Measurements from ENCODE around the gene PROSER2. TPM values are rescaled to one million over a fixed set of nuclear protein-coding genes. Genes with fewer than 3 reads are reported as not detected.
"Not testable (repeated sequence)": the region's sequence is repeated elsewhere in the genome, so short reads cannot be mapped to it uniquely, and the experiment has no call there.

Gene PROSER2
- total and polyA plus RNA-seq, 2 experiments from 2014 or later = 0.65 to 1.2 TPM

GRCh38 chr10:11851910-11852309 lies 28.8 kb downstream of the PROSER2 start:
- H3K9me2 ChIP-seq (ENCODE audit: insufficient read depth) = no peaks in the 10 kb centered on the region
- H3F3A ChIP-seq (ENCODE audit: insufficient read depth) = no peaks in the 10 kb centered on the region
- no peaks in the 10 kb centered on the region for H3K27me3 ChIP-seq (replicated peaks; ENCODE audit: insufficient read depth)
- H3K36me3 ChIP-seq (ENCODE audit: low read depth) = no peaks in the 10 kb centered on the region
- H3K27ac ChIP-seq = no peak overlapping the region
- H3K4me2 ChIP-seq (ENCODE audit: unreplicated experiment) = no peak overlapping the region
- H2AFZ ChIP-seq = no peak overlapping the region
- H3K4me1 ChIP-seq (ENCODE audit: insufficient read depth) = no peaks in the 10 kb centered on the region
- no peak overlapping the region for H3K9ac ChIP-seq
- no peak overlapping the region for H3K4me3 ChIP-seq
- H3K79me2 ChIP-seq (ENCODE audit: insufficient read depth) = no peaks in the 10 kb centered on the region
- WGBS, 2 experiments (ENCODE audit: low coverage in 1 of 2, low lambda C conversion rate in 2 of 2, missing lambda C conversion rate in 2 of 2) = 83 to 84% methylated on average over 13 of the region's 13 CpGs
- in situ Hi-C loops (cut with MboI) = no loop called here
- no peaks in the 10 kb centered on the region for H4K20me1 ChIP-seq (ENCODE audit: insufficient read depth)
- no peak for DNase-seq
- TF ChIP-seq EZH2phosphoT487 (IDR thresholded peaks at IDR 0.05; ENCODE audit: insufficient read depth, low read depth) (no peak), EZH2 (IDR thresholded peaks at IDR 0.05; ENCODE audit: insufficient read depth, poor library complexity, severe bottlenecking) (no peak)
- H3K9me3 ChIP-seq (ENCODE audit: low read depth) = no peaks in the 10 kb centered on the region

GRCh38 chr10:11852637-11853036 lies 29.5 kb downstream of the PROSER2 start:
- H3F3A ChIP-seq (ENCODE audit: insufficient read depth); H2AFZ ChIP-seq; H3K9me2 ChIP-seq (ENCODE audit: insufficient read depth); H3K9ac ChIP-seq; H3K4me1 ChIP-seq (ENCODE audit: insufficient read depth); H3K9me3 ChIP-seq (ENCODE audit: low read depth); H3K4me3 ChIP-seq; H3K36me3 ChIP-seq (ENCODE audit: low read depth); H3K27ac ChIP-seq; H4K20me1 ChIP-seq (ENCODE audit: insufficient read depth); in situ Hi-C loops (cut with MboI); H3K27me3 ChIP-seq (replicated peaks; ENCODE audit: insufficient read depth); H3K79me2 ChIP-seq (ENCODE audit: insufficient read depth); H3K4me2 ChIP-seq (ENCODE audit: unreplicated experiment); DNase-seq: not testable (repeated sequence)
- WGBS, 2 experiments (ENCODE audit: low coverage in 1 of 2, low lambda C conversion rate in 2 of 2, missing lambda C conversion rate in 2 of 2) = 82 to 88% methylated on average over 13 of the region's 13 CpGs

- Histone ChIP-seq H3K4me2 (ENCODE audit: unreplicated experiment) (no peak overlapping the region), H3K9ac (no peak overlapping the region), H3K27me3 (replicated peaks; ENCODE audit: insufficient read depth) (no peaks in the 10 kb centered on the region), H3K36me3 (ENCODE audit: low read depth) (no peaks in the 10 kb centered on the region), H3K79me2 (ENCODE audit: insufficient read depth) (no peaks in the 10 kb centered on the region), H3F3A (ENCODE audit: insufficient read depth) (no peaks in the 10 kb centered on the region), H3K27ac (no peak overlapping the region), H3K9me3 (ENCODE audit: low read depth) (no peaks in the 10 kb centered on the region), H3K4me1 (ENCODE audit: insufficient read depth) (no peaks in the 10 kb centered on the region), H2AFZ (no peak overlapping the region), H4K20me1 (ENCODE audit: insufficient read depth) (no peaks in the 10 kb centered on the region), H3K9me2 (ENCODE audit: insufficient read depth) (no peaks in the 10 kb centered on the region), H3K4me3 (no peak overlapping the region)
- in situ Hi-C loops (cut with MboI) = no loop called here
- 92 to 95% methylated on average over 10 to 11 of the region's 11 CpGs for WGBS, 2 experiments (ENCODE audit: low coverage in 1 of 2, low lambda C conversion rate in 2 of 2, missing lambda C conversion rate in 2 of 2)
- no peak for DNase-seq
- TF ChIP-seq EZH2phosphoT487 (IDR thresholded peaks at IDR 0.05; ENCODE audit: insufficient read depth, low read depth) = no peak
- no peak for TF ChIP-seq EZH2 (IDR thresholded peaks at IDR 0.05; ENCODE audit: insufficient read depth, poor library complexity, severe bottlenecking)
Observed at GRCh38 chr10:11853468-11853867, 30.3 kb downstream of the PROSER2 start.

GRCh38 chr10:11854301-11854700 lies 31.1 kb downstream of the PROSER2 start:
- no peaks in the 10 kb centered on the region for H4K20me1 ChIP-seq (ENCODE audit: insufficient read depth)
- no peak overlapping the region for H3K9ac ChIP-seq
- no peak overlapping the region for H3K27ac ChIP-seq
- in situ Hi-C loops (cut with MboI) = no loop called here
- no peaks in the 10 kb centered on the region for H3F3A ChIP-seq (ENCODE audit: insufficient read depth)
- H3K4me2 ChIP-seq (ENCODE audit: unreplicated experiment) = no peak overlapping the region
- H3K79me2 ChIP-seq (ENCODE audit: insufficient read depth) = no peaks in the 10 kb centered on the region
- no peaks in the 10 kb centered on the region for H3K9me2 ChIP-seq (ENCODE audit: insufficient read depth)
- no peak overlapping the region for H2AFZ ChIP-seq
- TF ChIP-seq EZH2 (IDR thresholded peaks at IDR 0.05; ENCODE audit: insufficient read depth, poor library complexity, severe bottlenecking) = no peak
- no peak for TF ChIP-seq EZH2phosphoT487 (IDR thresholded peaks at IDR 0.05; ENCODE audit: insufficient read depth, low read depth)
- no peaks in the 10 kb centered on the region for H3K27me3 ChIP-seq (replicated peaks; ENCODE audit: insufficient read depth)
- H3K36me3 ChIP-seq (ENCODE audit: low read depth) = no peaks in the 10 kb centered on the region
- H3K9me3 ChIP-seq (ENCODE audit: low read depth) = no peaks in the 10 kb centered on the region
- H3K4me1 ChIP-seq (ENCODE audit: insufficient read depth) = no peaks in the 10 kb centered on the region
- no peak for DNase-seq
- 90 to 91% methylated on average over 6 of the region's 6 CpGs for WGBS, 2 experiments (ENCODE audit: low coverage in 1 of 2, low lambda C conversion rate in 2 of 2, missing lambda C conversion rate in 2 of 2)
- H3K4me3 ChIP-seq = no peak overlapping the region

GRCh38 chr10:11856089-11856488 lies 32.9 kb downstream of the PROSER2 start:
- WGBS, 2 experiments (ENCODE audit: low coverage in 1 of 2, low lambda C conversion rate in 2 of 2, missing lambda C conversion rate in 2 of 2) = 68 to 71% methylated on average over 16 to 17 of the region's 17 CpGs
- Histone ChIP-seq H3K9ac (no peak overlapping the region), H3K27ac (no peak overlapping the region), H3K27me3 (replicated peaks; ENCODE audit: insufficient read depth) (no peaks in the 10 kb centered on the region), H3K4me2 (ENCODE audit: unreplicated experiment) (no peak overlapping the region), H3F3A (ENCODE audit: insufficient read depth) (no peaks in the 10 kb centered on the region), H3K4me1 (ENCODE audit: insufficient read depth) (no peaks in the 10 kb centered on the region), H2AFZ (no peak overlapping the region), H3K9me2 (ENCODE audit: insufficient read depth) (no peaks in the 10 kb centered on the region), H3K4me3 (no peak overlapping the region), H3K36me3 (ENCODE audit: low read depth) (no peaks in the 10 kb centered on the region), H4K20me1 (ENCODE audit: insufficient read depth) (no peaks in the 10 kb centered on the region), H3K9me3 (ENCODE audit: low read depth) (no peaks in the 10 kb centered on the region), H3K79me2 (ENCODE audit: insufficient read depth) (no peaks in the 10 kb centered on the region)
- no peak for DNase-seq
- in situ Hi-C loops (cut with MboI) = no loop called here
- TF ChIP-seq EZH2phosphoT487 (IDR thresholded peaks at IDR 0.05; ENCODE audit: insufficient read depth, low read depth) = no peak

Measured in GM23248 (cell line).